Upper lobe of left lung (tissue), 6 donors: Measurements from ENCODE around the gene CDC42SE1. TPM values are rescaled to one million over a fixed set of nuclear protein-coding genes. Genes with fewer than 3 reads are reported as not detected.
A peak's percentile ranks its signal among the peaks of the same experiment; 100 is the strongest.

Experiments
- ATAC-seq, 2 donors: fragments of 200-7000 bp; cut with Tn5 transposase; one replicate each; pipeline ENCODE4 v1.9.1; 2022; ENCODE audit warnings: mild to moderate bottlenecking in 2 of 2, moderate library complexity in 2 of 2; ENCODE audit not compliant: low FRiP score in 2 of 2
- DNase-seq, 2 donors: peaks; one replicate each; pipeline ENCODE4 v3.0.0-alpha.2; 2019 to 2020
- H3K27ac ChIP-seq, 4 donors: fragments of 200-600 bp; sonication (generic); one replicate each; pipeline ENCODE4 v1.5.1; 2016 to 2019
- H3K27me3 ChIP-seq, 4 donors: fragments of 200-600 bp; sonication (generic); one replicate each; pipeline ENCODE4 v1.5.1; 2017 to 2019
- H3K36me3 ChIP-seq, 4 donors: fragments of 200-600 bp; sonication (generic); one replicate each; pipeline ENCODE4 v1.5.1; 2016 to 2019
- H3K4me1 ChIP-seq, 4 donors: fragments of 200-600 bp; sonication (generic); one replicate each; pipeline ENCODE4 v1.5.1; 2018 to 2019
- H3K4me3 ChIP-seq, 4 donors: fragments of 200-600 bp; sonication (generic); one replicate each; pipeline ENCODE4 v1.5.1; 2017 to 2019; ENCODE audit warnings: mild to moderate bottlenecking in 2 of 4, moderate library complexity in 1 of 4
- H3K9me3 ChIP-seq, 4 donors: fragments of 200-600 bp; sonication (generic); one replicate each; pipeline ENCODE4 v1.5.1; 2018 to 2019
- EP300 ChIP-seq, 4 donors: sonication (generic); formaldehyde crosslinking; IDR thresholded peaks; one replicate each; pipeline ENCODE4 v1.5.1; 2017; ENCODE audit warnings: antibody characterized with exemption in 4 of 4, control low read depth in 2 of 4
- POLR2A ChIP-seq, 4 donors: fragments of 450-650 bp; IDR thresholded peaks; one replicate each; pipeline ENCODE4 v1.5.1; 2016 to 2017; ENCODE audit warnings: antibody characterized with exemption in 4 of 4, mild to moderate bottlenecking in 2 of 4
- POLR2AphosphoS5 ChIP-seq, 2 donors: sonication (generic); formaldehyde crosslinking; IDR thresholded peaks; one replicate each; pipeline ENCODE4 v1.5.1; 2017; ENCODE audit warnings: antibody characterized with exemption in 2 of 2
- WGBS, 2 donors: methylation state at CpG; one replicate each; pipeline ENCODE4 v1.1.5; 2017 to 2018; 5-methylcytosine and 5-hydroxymethylcytosine counted together
- total RNA-seq, 6 donors: library from RNA; depleted of rRNA in 4 of 6; stranded (reverse); fragments of >200 nt in 4 of 6; gene quantifications; one replicate each; pipeline versions ENCODE4 v1.1.0 to v1.2.1, GENCODE V29; 2016 to 2021
- TF ChIP-seq, protein P1 (sequence below), 6 experiments: fragments of 450-650 bp in 4 of 6; fragments of 200-600 bp in 2 of 6; sonication (generic) in 2 of 6; IDR thresholded peaks; one replicate each; pipeline ENCODE4 v1.5.1; 2016 to 2019; ENCODE audit warnings: antibody characterized with exemption in 6 of 6
- donor health status: DM: no; HTN: no; CAD: no; lungs with moderate emphysema.
- donor health status: DM: no; HTN: yes; CAD: no; lungs with severe emphysema.

The CDC42SE1 gene, protein sequence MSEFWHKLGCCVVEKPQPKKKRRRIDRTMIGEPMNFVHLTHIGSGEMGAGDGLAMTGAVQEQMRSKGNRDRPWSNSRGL
- 100 to 1,000 TPM in 1 of 6 donors, 10 to 100 TPM in 5; 66.9 to 131 (median 90.5) TPM for total RNA-seq

DNA sequence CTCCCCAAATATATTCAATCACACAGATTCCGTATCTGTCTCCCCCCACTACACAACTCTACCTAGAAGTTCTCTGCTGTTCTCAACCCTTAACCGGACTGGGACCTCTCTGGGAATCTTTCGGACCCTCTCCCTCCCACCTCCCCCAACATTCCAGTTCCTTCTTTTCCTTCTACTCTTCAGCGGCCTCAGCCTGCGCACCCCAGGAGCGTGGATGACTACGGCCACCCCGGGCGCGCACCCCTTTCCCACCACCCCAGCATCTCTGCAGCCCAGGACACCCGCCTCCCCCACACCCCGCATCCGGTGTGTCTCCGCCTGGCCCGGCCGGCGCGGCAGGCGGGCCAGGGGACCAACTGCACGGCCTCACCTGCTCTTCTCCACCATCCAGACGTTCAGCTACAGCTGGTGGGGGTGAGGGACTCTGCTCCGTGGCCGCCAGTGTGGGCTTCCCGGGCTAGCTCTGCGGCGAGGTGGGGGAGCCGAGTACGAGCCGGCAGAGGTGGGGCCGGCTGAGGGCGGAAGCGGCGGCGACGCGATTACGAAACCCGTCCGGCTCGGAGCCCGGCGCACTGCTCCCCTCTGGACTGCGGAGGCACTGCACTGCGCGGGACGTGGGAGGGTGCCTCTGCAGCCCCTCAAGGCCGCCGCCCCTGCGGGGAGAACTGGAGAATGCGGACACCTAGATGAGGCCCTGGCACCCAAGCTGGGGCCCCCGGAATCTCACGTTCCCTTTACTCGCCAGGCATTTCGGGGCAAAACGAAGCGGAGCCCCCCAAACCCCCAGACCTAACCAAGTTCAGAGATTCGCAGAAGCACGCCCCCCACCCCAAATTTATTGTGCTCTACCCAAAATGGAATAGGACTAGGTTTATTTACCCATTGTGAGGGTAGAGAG is at the start of gene CDC42SE1:
Gene CDC42SE1, minus strand, starts transcription at position 514 of the 898 bp plus-strand sequence. CDS start 3,892 bp downstream, outside the sequence.
- TF ChIP-seq, protein P1, sequence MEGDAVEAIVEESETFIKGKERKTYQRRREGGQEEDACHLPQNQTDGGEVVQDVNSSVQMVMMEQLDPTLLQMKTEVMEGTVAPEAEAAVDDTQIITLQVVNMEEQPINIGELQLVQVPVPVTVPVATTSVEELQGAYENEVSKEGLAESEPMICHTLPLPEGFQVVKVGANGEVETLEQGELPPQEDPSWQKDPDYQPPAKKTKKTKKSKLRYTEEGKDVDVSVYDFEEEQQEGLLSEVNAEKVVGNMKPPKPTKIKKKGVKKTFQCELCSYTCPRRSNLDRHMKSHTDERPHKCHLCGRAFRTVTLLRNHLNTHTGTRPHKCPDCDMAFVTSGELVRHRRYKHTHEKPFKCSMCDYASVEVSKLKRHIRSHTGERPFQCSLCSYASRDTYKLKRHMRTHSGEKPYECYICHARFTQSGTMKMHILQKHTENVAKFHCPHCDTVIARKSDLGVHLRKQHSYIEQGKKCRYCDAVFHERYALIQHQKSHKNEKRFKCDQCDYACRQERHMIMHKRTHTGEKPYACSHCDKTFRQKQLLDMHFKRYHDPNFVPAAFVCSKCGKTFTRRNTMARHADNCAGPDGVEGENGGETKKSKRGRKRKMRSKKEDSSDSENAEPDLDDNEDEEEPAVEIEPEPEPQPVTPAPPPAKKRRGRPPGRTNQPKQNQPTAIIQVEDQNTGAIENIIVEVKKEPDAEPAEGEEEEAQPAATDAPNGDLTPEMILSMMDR (IDR thresholded peaks at IDR 0.05) = peak; percentile 81 to 98 (median 94)
- TF ChIP-seq POLR2AphosphoS5 (IDR thresholded peaks at IDR 0.05) (peak; percentile 96), EP300 (IDR thresholded peaks at IDR 0.05) (peak in 1 of 4 donors; percentile 33), POLR2A (IDR thresholded peaks at IDR 0.05) (peak in 3 of 4 donors; percentile 78 to 95 (median 87))
- peaks cover 30 to 47% (median 40%) of the 10 kb centered on the region in 4 donors for H3K4me1 ChIP-seq
- no peaks in the 10 kb centered on the region for H3K27me3 ChIP-seq
- H3K9me3 ChIP-seq = no peaks in the 10 kb centered on the region
- peaks cover 13 to 27% (median 16%) of the 10 kb centered on the region in 4 donors for H3K36me3 ChIP-seq
- peak; percentile 86 to 96 for DNase-seq
- peak within 1 kb of the TSS; percentile 65 to 93 (median 88) for H3K4me3 ChIP-seq
- ATAC-seq = peak; percentile 95 to 96
- peak within 1 kb of the TSS; percentile 89 to 99 (median 98) for H3K27ac ChIP-seq
- 0% methylated on average over 22 to 48 of the region's 58 CpGs for WGBS, 2 donors

DNA sequence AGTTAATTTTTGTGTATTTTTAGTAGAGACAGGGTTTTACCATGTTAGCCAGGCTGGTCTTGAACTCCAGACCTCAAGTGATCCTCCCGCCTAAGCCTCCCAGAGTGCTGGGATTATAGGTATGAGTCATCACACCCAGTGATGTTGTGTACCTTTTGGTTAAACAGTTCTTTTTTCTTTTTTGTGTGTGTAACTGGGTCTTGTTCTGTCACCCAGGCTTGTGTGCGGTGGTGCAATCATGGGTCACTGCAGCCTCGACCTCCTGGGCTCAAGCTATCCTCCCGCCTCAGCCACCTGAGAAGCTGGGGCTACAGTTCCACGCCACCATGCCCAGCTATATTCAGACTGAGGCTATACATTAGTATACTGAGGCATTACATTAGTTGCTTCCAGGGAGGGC is 48.9 kb upstream of the CDC42SE1 start:
- WGBS, 2 donors = 93 to 100% methylated on average over 5 of the region's 5 CpGs
- TF ChIP-seq, protein P1 (IDR thresholded peaks at IDR 0.05) = no peak
- TF ChIP-seq POLR2A (IDR thresholded peaks at IDR 0.05) (no peak), EP300 (IDR thresholded peaks at IDR 0.05) (no peak), POLR2AphosphoS5 (IDR thresholded peaks at IDR 0.05) (no peak)
- Histone ChIP-seq H3K36me3 (peaks cover 0 to 20% (median 5%) of the 10 kb centered on the region in 4 donors), H3K4me1 (no peaks in the 10 kb centered on the region), H3K27me3 (no peaks in the 10 kb centered on the region), H3K4me3 (no peak overlapping the region), H3K9me3 (no peaks in the 10 kb centered on the region), H3K27ac (no peak overlapping the region)
- no peak for ATAC-seq
- no peak for DNase-seq

DNA sequence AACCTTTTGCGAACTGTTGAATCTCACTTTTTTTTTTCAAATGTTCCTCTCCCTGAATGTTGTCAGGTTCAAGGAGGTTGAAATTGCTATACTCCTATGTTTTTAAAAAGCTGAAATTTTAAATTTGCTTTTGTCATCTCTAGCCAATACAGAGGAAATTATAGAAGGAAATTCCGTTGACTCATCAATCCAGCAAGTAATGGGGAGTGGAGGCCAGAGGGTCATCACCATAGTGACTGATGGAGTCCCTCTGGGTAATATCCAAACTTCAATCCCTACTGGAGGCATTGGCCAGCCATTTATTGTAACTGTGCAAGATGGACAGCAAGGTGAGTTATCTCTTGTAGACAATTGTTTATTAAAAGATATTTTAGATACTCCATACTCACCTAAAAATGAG is 47.5 kb upstream of the CDC42SE1 start:
- Histone ChIP-seq H3K27me3 (no peaks in the 10 kb centered on the region), H3K9me3 (no peaks in the 10 kb centered on the region), H3K36me3 (peaks cover 0 to 21% (median 5%) of the 10 kb centered on the region in 4 donors), H3K27ac (no peak overlapping the region), H3K4me3 (no peak overlapping the region), H3K4me1 (no peaks in the 10 kb centered on the region)
- ATAC-seq = no peak
- WGBS, 2 donors = 73 to 85% methylated on average over 2 of the region's 2 CpGs
- no peak for TF ChIP-seq EP300 (IDR thresholded peaks at IDR 0.05)
- TF ChIP-seq, protein P1 (IDR thresholded peaks at IDR 0.05) = no peak
- no peak for TF ChIP-seq POLR2AphosphoS5 (IDR thresholded peaks at IDR 0.05)
- no peak for TF ChIP-seq POLR2A (IDR thresholded peaks at IDR 0.05)
- DNase-seq = no peak

DNA sequence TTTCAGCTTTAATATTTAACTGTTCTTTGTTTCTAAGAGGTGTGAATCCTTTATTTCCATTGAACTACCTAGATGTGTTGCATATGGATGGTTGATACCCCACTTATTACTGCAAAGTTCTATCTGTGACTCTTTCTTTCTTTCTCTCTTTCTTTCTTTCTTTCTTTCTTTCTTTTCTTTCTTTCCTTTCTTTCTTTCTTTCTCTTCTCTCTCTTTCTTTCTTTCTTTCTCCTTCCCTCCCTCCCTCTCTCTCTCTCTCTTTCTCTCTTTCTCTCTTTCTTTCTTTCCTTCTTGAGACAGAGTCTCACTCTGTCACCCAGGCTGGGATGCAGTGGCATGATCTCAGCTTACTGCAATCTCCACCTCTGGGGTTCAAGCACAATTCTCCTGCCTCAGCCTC is 45.2 kb upstream of the CDC42SE1 start:
- peaks cover 0 to 18% (median 5%) of the 10 kb centered on the region in 4 donors for H3K36me3 ChIP-seq
- no peak for ATAC-seq
- TF ChIP-seq EP300 (IDR thresholded peaks at IDR 0.05) = no peak
- no peak for TF ChIP-seq POLR2AphosphoS5 (IDR thresholded peaks at IDR 0.05)
- TF ChIP-seq, protein P1 (IDR thresholded peaks at IDR 0.05) = no peak
- TF ChIP-seq POLR2A (IDR thresholded peaks at IDR 0.05) = no peak

More for the DNA sequence above, 45.2 kb upstream of the CDC42SE1 start:
- DNase-seq = no peak
- H3K9me3 ChIP-seq = no peaks in the 10 kb centered on the region
- H3K27me3 ChIP-seq = no peaks in the 10 kb centered on the region
- H3K27ac ChIP-seq = no peak overlapping the region
- H3K4me3 ChIP-seq = no peak overlapping the region
- no peaks in the 10 kb centered on the region for H3K4me1 ChIP-seq
